ENCODE measurements around the gene TBC1D22A. TPM values are rescaled to one million over a fixed set of nuclear protein-coding genes. Genes with fewer than 3 reads are reported as not detected.

TBC1D22A gene
- total RNA-seq, 1 experiment from 2014 or later: 12.2 TPM

- peak; percentile 63 for DNase-seq (ENCODE audit: low read depth)
Measured at GRCh38 chr22:46931414-46931813, 169.0 kb downstream of the TBC1D22A start.

DNA sequence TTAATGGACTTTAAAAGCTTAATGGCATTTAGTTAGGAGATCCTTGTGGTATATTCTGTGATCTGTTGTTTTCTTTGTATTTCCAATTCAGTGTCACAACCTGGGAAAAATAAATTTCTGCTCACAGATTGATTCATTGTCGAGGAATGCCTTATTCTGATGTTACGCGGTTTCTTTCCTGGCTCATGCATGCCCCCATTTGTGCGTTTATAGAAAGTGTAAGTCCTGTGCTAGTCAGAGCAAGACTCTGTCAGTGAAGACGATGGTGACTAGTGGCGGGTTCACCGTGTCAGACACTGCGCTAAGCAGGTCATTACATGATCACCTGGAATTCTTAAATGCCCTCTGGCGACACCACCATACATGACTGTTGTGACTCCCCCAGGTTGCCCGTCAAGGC lies 169.4 kb downstream of the TBC1D22A start:
- DNase-seq (ENCODE audit: low read depth): peak; percentile 76

- DNase-seq (ENCODE audit: low read depth): no peak
Measured at GRCh38 chr22:46933040-46933930, 170.8 kb downstream of the TBC1D22A start.

DNA sequence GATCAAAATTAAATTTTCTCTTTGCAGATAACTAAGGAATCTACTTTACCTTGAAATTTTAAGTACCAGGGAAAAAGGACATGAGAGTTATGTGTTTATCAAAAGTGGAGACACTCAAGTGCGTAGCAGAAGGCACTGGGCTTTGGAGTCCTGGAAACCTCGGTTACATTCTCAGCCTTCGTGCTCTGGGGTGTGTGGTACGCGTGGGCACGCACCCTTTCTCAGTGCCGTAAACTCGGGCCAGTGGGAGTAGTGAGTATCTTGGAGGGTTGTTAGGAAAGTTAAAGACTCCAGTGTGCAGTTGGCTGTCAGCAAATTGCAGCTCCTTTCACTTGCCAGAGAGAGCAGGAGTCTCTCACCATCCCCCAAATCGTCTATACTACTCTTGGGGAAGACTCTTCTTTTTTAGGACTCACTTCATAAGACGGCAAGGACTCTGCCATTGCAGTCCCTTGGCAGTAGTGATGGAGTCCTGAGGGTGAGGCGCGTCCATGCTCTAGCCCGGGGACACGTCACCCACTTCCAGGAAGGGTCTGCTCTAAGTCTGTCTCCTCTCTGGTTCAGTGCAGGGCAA lies 171.8 kb downstream of the TBC1D22A start:
- DNase-seq (ENCODE audit: low read depth): no peak

GRCh38 chr22:46934746-46935491 lies 172.5 kb downstream of the TBC1D22A start:
- peak; percentile 99 for DNase-seq (ENCODE audit: low read depth)

- DNase-seq (ENCODE audit: low read depth): no peak
Measured at GRCh38 chr22:46935506-46936377, 173.3 kb downstream of the TBC1D22A start.

DNA sequence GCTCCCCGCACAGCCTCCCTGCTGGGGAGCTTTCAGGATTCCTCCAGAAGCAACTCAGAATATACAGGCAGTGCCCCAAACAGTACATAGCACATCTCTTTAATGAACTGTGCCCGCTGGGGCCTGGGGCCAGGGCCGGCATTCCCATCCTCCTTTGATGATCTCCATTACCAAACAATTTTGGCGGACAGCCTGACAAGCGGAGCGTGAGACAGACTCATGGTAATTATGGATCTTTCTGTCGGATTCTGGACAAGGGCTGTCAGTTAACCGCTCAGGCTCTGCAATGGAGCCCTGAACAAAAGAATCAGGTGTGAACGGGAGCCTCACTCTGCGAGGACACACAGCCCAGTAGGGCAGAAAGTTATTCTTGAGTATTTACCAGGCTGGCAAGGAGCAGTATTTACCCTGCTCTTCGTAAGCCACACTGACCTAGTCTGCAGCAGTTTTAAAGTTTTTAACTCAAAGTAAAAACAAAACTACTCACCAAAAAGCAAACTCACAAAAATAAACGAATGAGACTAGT lies 174.0 kb downstream of the TBC1D22A start:
- no peak for DNase-seq (ENCODE audit: low read depth)

GRCh38 chr22:46937185-46937584 lies 174.7 kb downstream of the TBC1D22A start:
- DNase-seq (ENCODE audit: low read depth): no peak

GRCh38 chr22:46937939-46938338 lies 175.5 kb downstream of the TBC1D22A start:
- no peak for DNase-seq (ENCODE audit: low read depth)

GRCh38 chr22:46941968-46942798 lies 179.7 kb downstream of the TBC1D22A start:
- no peak for DNase-seq (ENCODE audit: low read depth)

DNA sequence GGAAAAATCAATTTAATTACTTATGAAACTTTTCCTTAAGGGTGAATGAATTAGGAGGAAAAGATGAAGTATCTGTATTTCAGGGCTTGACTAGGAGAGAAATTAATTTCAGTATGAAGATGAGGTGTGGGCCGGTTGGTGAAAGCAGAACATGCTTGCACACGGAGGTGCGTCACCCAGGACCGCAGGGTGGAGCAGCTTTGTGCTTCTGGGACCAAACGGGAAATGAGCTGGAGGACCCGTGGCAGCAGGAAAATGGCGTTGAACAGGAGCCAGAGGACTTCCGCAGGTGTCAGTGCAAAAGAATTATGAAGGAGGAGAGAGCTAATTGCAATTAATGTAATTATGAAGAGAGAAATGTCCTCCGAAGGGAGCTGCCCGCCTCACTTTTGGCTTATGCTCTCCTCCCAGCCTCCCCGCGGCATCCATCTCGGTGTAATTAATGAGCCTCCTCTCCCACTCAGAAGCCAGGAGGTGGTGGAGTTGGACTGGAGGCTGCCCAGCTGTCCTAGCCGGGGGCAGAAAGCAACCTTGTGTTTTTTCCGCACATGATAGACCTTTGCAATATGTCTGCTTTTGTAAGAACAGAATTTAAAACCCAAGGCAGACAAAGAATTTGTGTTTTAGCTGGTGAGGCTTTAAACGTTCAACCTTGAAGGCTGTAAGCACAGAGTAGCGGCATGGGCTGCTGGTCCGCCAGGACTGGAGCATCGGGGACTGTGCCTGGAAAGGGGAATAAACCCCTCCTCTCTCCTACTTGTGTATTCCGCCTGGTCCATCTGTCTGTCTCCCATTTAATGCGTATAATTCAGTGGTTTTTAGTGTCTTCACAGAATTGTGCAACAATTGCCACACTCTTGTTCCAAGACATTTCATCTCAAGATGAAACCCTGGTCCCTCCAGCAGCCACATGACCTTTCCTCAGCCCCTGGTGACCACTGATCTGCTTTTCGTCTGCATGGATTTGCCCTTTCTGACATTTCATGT lies 180.6 kb downstream of the TBC1D22A start:
- no peak for DNase-seq (ENCODE audit: low read depth)

DNA sequence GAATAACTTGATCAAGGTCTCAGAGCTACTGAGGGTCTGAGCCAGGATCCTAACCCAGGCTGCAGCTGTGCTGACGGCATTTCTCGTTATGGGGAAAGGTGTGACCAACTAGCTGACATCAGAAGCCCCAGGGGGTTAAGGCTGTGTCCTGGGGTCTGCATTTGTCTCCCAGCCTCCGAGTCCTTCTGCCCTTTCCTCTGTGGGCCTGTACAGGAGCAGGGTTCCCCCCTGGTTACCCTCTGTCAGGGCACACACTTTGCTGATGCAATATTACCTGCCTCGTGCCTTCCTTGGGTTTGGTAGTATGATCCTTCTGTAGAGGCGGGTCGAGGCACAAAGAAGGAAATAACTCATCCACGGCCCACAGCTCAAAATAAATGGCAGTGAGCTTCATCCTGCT lies 183.0 kb downstream of the TBC1D22A start:
- no peak for DNase-seq (ENCODE audit: low read depth)

DNA sequence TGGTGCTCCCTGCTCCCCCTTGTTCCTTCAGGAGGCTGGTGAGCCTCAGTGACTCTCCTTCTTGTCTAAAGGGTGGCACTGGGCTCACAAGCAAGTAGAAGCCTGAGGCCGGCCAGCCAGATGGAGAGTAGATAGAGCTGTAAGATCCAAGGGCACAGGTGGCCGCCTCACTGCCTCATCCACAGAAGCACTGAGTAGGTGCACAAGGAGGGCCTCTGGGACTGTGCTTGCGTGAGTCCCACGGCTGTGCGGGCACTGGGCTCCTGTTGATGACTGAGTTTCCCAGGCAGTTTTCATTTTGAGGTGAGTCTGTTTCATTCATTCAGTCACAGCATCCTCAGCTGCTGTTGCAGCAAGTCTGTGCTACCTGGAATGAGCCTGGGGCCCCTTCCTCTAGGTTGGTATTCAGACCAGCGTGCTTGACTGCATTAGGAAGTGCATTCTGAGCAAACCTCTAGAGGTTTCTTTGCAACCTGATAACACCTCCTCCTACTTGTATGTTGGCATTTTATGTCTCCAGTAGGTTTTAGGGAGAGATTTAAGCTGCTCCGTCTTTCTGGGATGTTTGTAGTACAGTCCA lies 184.0 kb downstream of the TBC1D22A start:
- no peak for DNase-seq (ENCODE audit: low read depth)

DNA sequence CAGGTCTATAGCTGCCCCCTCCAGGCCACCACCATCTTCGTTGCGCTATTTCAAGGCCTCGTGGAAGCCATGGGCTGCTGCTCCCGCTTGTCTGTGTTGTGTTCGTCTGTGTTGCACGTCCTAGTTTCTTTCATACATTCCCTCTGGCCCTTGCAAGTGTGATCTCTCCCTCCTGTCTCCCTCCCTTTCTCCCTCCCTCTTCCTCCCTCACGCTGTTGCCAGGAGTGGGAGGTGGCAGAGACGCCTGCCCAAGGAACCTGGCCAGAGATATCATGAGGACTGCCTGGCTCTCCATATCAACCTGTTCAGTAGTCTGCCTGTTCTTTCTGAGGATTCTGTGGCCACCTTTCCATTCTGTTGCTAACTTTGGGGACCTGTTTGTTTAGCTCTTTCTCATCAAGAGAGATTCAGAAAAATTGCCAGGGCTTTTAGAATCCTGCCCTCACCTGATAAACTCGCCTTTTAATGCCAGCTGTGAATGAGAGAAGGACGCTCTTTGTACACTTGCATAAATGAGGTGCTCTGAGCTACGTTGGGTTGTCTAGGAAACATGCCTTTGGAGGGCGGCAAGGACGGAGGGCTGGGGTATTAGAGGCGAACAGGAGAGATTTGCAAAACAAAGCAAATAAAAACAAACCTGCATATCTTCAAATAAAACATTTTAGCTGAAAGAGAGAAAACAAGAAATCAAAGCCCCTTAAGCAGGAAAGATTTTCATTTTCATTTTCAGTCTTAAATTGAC lies 185.2 kb downstream of the TBC1D22A start:
- DNase-seq (ENCODE audit: low read depth): no peak

DNA sequence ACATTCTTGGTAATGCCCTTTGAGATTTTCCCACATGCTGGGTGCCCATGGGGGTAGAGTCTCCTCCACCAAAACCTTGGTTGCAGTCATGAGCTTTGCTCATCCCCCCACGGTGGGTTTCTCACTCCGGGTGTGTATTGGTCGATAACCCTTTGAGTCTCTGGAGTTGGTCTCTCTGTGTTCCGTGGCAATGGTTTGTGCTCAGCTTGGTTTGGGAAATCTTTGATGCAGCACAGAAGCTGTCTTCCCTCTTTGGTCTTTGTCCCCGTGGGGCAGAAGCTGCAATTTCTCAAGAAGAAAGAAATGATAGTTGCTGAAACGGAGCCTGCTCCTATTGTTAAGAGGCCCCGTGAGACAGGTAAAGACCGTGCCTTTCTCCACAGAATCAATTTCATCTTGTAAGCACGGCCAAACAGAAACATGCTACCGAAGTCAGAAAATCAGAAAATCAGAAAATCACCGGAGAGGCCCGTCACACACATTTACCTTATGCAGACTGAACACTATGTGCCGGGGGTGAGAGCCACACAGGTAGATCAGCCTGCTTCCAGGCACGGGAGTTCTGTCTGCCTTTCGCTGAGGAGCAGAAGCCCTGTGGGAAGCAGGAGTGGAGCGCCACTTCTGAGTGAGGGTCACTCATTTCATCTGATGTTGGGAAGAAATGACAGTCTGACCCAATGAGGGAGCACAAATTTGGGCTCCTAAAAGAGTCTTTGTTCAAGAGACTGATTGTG lies 186.1 kb downstream of the TBC1D22A start:
- no peak for DNase-seq (ENCODE audit: low read depth)

GRCh38 chr22:46951350-46951749 lies 188.9 kb downstream of the TBC1D22A start:
- DNase-seq (ENCODE audit: low read depth): no peak

DNA sequence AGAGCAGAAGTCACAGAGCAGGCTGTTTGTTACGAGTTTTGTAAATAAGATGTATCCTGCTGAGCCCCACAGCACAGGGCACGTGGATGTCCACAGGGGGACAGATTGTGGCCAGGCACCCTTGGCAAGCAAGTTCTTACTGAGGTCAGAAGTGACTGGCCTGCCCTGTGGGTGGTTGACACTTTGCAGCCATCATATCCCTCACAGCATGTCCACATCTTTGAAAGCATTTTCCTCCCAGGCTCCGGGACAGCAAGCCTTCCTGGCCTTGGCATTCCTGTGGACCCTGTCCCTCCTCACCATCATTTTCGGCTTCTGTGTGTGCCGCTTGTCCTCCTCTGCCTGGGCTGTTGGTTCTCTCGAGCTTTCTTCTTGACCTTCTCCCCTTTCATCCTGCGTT lies 189.5 kb downstream of the TBC1D22A start:
- no peak for DNase-seq (ENCODE audit: low read depth)
